Endothelial cell of umbilical vein (primary cell): ENCODE data around the gene HMHB1. TPM values are rescaled to one million over a fixed set of nuclear protein-coding genes. Genes with fewer than 3 reads are reported as not detected.

Experiments
- BruUV-seq: library from RNA; stranded (reverse); fragments of 400-500 nt; replicated peaks from 2 replicates; lab custom pipeline; 2021; lab: Mats Ljungman, UMichigan
- CTCF ChIA-PET: fragments of 300-600, 350-600 bp; sonication (Branson Sonifier 250); formaldehyde crosslinking; loops from one replicate; lab custom pipeline; 2021; ENCODE audit warnings: antibody characterized with exemption, inconsistent platforms; lab: Charles Lee
- POLR2A ChIA-PET: fragments of 300-600, 350-600 bp; sonication (Branson Sonifier 250); formaldehyde crosslinking; loops from one replicate; lab custom pipeline; 2021; ENCODE audit warnings: antibody characterized with exemption, inconsistent platforms; lab: Charles Lee
- DNase-seq: peaks from one replicate; pipeline ENCODE4 v3.0.0-alpha.2; 2011; ENCODE audit warnings: low read depth, low spot score
- FAIRE-seq: peaks from 2 replicates; lab custom pipeline; 2011; peaks lifted over from hg19 to GRCh38; lab: Jason Lieb, UNC
- H2AFZ ChIP-seq: 2 replicates; pipeline ENCODE4 v1.6.0; 2012; ENCODE audit warnings: low read depth, low read length, control low read depth, inconsistent platforms
- H3K27ac ChIP-seq: 2 replicates; pipeline ENCODE4 v1.5.1; 2011; ENCODE audit warnings: low read depth, mild to moderate bottlenecking, control low read depth, low read length, moderate library complexity; ENCODE audit not compliant: insufficient read depth
- H3K27me3 ChIP-seq, 2 experiments: 2 replicates each; pipeline versions ENCODE4 v1.6.0 to v1.6.1; 2011; ENCODE audit warnings: low read length in 2 of 2, mixed read lengths in 1 of 2; ENCODE audit not compliant: control insufficient read depth in 2 of 2, insufficient read depth in 2 of 2
- H3K36me3 ChIP-seq, 2 experiments: 2 replicates in 1 of 2; 3 replicates in 1 of 2; pipeline ENCODE4 v1.5.1; 2011; ENCODE audit warnings: low read length in 2 of 2, mild to moderate bottlenecking in 1 of 2, moderate library complexity in 1 of 2; ENCODE audit not compliant: control insufficient read depth in 2 of 2, insufficient read depth in 2 of 2; ENCODE audit errors: extremely low read depth in 1 of 2
- H3K4me1 ChIP-seq: 3 replicates; pipeline ENCODE4 v1.5.1; 2011; ENCODE audit warnings: mild to moderate bottlenecking, low read length; ENCODE audit not compliant: control insufficient read depth, insufficient read depth; ENCODE audit errors: extremely low read depth
- H3K4me2 ChIP-seq: 2 replicates; pipeline ENCODE4 v1.6.1; 2011; ENCODE audit warnings: low read length, control low read depth, mixed read lengths; ENCODE audit not compliant: insufficient read depth
- H3K4me3 ChIP-seq, 3 experiments: fragments of 200-600 bp in 1 of 3; sonication (generic), shearing (Covaris generic) in 1 of 3; replicated peaks in 1 of 3; 2 replicates each; pipeline ENCODE4 v1.5.1; 2011 to 2016; ENCODE audit warnings: control low read depth in 3 of 3, low read length in 3 of 3, mild to moderate bottlenecking in 2 of 3, inconsistent platforms in 1 of 3, low read depth in 1 of 3, moderate library complexity in 1 of 3; ENCODE audit not compliant: insufficient read depth in 1 of 3
- H3K79me2 ChIP-seq: 2 replicates; pipeline ENCODE4 v1.6.0; 2012; ENCODE audit warnings: low read length, inconsistent platforms; ENCODE audit not compliant: control insufficient read depth, insufficient read depth
- H3K9ac ChIP-seq: replicated peaks from 2 replicates; pipeline ENCODE3; 2011; ENCODE audit warnings: low read length, control low read depth; ENCODE audit not compliant: insufficient read depth; ENCODE audit errors: extremely low read depth
- H3K9me1 ChIP-seq: replicated peaks from 3 replicates; pipeline ENCODE4 v1.6.0; 2011; ENCODE audit warnings: mild to moderate bottlenecking, low read length; ENCODE audit not compliant: control insufficient read depth, insufficient read depth; ENCODE audit errors: extremely low read depth
- H3K9me3 ChIP-seq: replicated peaks from 2 replicates; pipeline ENCODE4 v1.5.1; 2012; ENCODE audit warnings: low read length, inconsistent platforms; ENCODE audit not compliant: control insufficient read depth, insufficient read depth
- H4K20me1 ChIP-seq: replicated peaks from 2 replicates; pipeline ENCODE3; 2011; ENCODE audit warnings: mild to moderate bottlenecking, low read length; ENCODE audit not compliant: control insufficient read depth, insufficient read depth; ENCODE audit errors: extremely low read depth
- CTCF ChIP-seq, 2 donors: IDR thresholded peaks; 1 replicate in 1 of 2; 2 replicates in 1 of 2; pipeline ENCODE4 v1.5.1; 2011; ENCODE audit warnings: low read length in 2 of 2, mild to moderate bottlenecking in 2 of 2, moderate library complexity in 2 of 2, control low read depth in 1 of 2, inconsistent platforms in 1 of 2, low read depth in 1 of 2; ENCODE audit not compliant: insufficient read depth in 1 of 2; ENCODE audit errors: extremely low read depth in 1 of 2
- EZH2 ChIP-seq: IDR thresholded peaks from 2 replicates; pipeline ENCODE4 v1.6.1; 2012; ENCODE audit warnings: borderline replicate concordance, low read depth, mild to moderate bottlenecking, moderate library complexity, low read length, inconsistent platforms; ENCODE audit not compliant: severe bottlenecking
- FOS ChIP-seq: IDR thresholded peaks from 2 replicates; pipeline ENCODE4 v1.6.1; 2011; ENCODE audit warnings: mild to moderate bottlenecking, low read length, moderate library complexity, borderline replicate concordance; ENCODE audit not compliant: insufficient read depth
- GATA2 ChIP-seq: IDR thresholded peaks from 2 replicates; pipeline ENCODE4 v1.7.0; 2011; ENCODE audit warnings: low read depth, mild to moderate bottlenecking, moderate library complexity, mixed read lengths, low read length; ENCODE audit not compliant: insufficient read length, insufficient read depth
- JUN ChIP-seq: IDR thresholded peaks from 2 replicates; pipeline ENCODE4 v1.6.1; 2011; ENCODE audit warnings: borderline replicate concordance, low read depth; ENCODE audit not compliant: insufficient read length, insufficient read depth
- MAX ChIP-seq: IDR thresholded peaks from 2 replicates; pipeline ENCODE4 v1.6.1; 2011; ENCODE audit not compliant: insufficient read depth, insufficient read length
- MYC ChIP-seq: IDR thresholded peaks from one replicate; pipeline ENCODE4 v1.6.1; 2011; ENCODE audit warnings: mild to moderate bottlenecking, low read depth, low read length
- POLR2A ChIP-seq: IDR thresholded peaks from 2 replicates; pipeline ENCODE4 v1.6.1; 2012; ENCODE audit warnings: low read depth, mild to moderate bottlenecking, control low read depth, low read length
- POLR2AphosphoS5 ChIP-seq: IDR thresholded peaks from 2 replicates; pipeline ENCODE4 v1.6.1; 2012; ENCODE audit warnings: low read depth, mild to moderate bottlenecking, control low read depth, low read length, moderate library complexity; ENCODE audit not compliant: insufficient read depth
- dilution Hi-C: fragments of 300-500 bp; cut with MboI; formaldehyde crosslinking; loops from one replicate; pipeline ENCODE4 v1.15.0; 2019; ENCODE audit warnings: low sequenced_read_pairs; ENCODE audit not compliant: extremely low pct_ligation_motif_present
- intact Hi-C: fragments of 100-400 bp; cut with micrococcal nuclease; formaldehyde crosslinking; loops from one replicate; pipeline ENCODE4 v1.10.0; 2022
- polyA plus RNA-seq, 4 experiments: library from polyadenylated mRNA; depleted of rRNA in 3 of 4; stranded (reverse) in 3 of 4; unstranded in 1 of 4; fragments of >200 nt; gene quantifications; 2 replicates each; pipeline versions ENCODE4 v1.2.1 to v1.2.3, GENCODE V29; 2011 to 2012; ENCODE audit warnings: missing spikeins in 1 of 4
- total RNA-seq: library from RNA; stranded (reverse); gene quantifications from 2 replicates; pipeline ENCODE4 v1.2.3, GENCODE V29; 2021

The HMHB1 gene
- total and polyA plus RNA-seq, 2 donors (not counting 3 experiments of a cell fraction or from before 2014, with no cell fraction given), result not detected

- Histone ChIP-seq H2AFZ (no peak overlapping the region), H3K4me2 (no peak overlapping the region), H3K4me3 (no peak overlapping the region), H3K9me3 (no peaks in the 10 kb centered on the region), H3K79me2 (no peaks in the 10 kb centered on the region), H3K27ac (no peak overlapping the region), H3K9ac (no peak overlapping the region), H3K36me3 (no peaks in the 10 kb centered on the region), H3K4me1 (peaks cover 10% of the 10 kb centered on the region), H4K20me1 (no peaks in the 10 kb centered on the region), H3K9me1 (no peaks in the 10 kb centered on the region), H3K27me3 (no peaks in the 10 kb centered on the region)
- FAIRE-seq, result no peak
- BruUV-seq, result no TSS peak
- intact Hi-C loops, result no loop called here
- no peak for TF ChIP-seq CTCF (IDR thresholded peaks at IDR 0.05; ENCODE audit: extremely low read depth in 1 of 2, insufficient read depth in 1 of 2, low read depth in 1 of 2, low read length in 2 of 2)
- no peak for TF ChIP-seq EZH2
- TF ChIP-seq JUN, result no peak
- no peak for TF ChIP-seq GATA2
- TF ChIP-seq POLR2AphosphoS5, result no peak
- TF ChIP-seq FOS, result no peak
- TF ChIP-seq POLR2A, result no peak
- TF ChIP-seq MYC, result no peak
- no peak for TF ChIP-seq MAX
- dilution Hi-C loops, result no loop called here
- DNase-seq, result no peak
- ChIA-PET POLR2A (no interaction called here), CTCF (no interaction called here)
These were observed 31.0 kb downstream of the HMHB1 start for GRCh38 chr5:143842920-143843319.
